IPS-15b (cell line): ENCODE data around the gene USP7.

Experiments
- H3K27me3 ChIP-seq: one replicate; pipeline ENCODE4 v1.6.1; 2013; ENCODE audit warnings: low read length; ENCODE audit not compliant: control insufficient read depth, insufficient read depth
- H3K36me3 ChIP-seq: one replicate; pipeline ENCODE4 v1.6.1; 2013; ENCODE audit warnings: low read length; ENCODE audit not compliant: control insufficient read depth, insufficient read depth
- H3K4me1 ChIP-seq: one replicate; pipeline ENCODE4 v1.6.1; 2013; ENCODE audit warnings: mild to moderate bottlenecking, low read length; ENCODE audit not compliant: control insufficient read depth, insufficient read depth
- H3K4me3 ChIP-seq: one replicate; pipeline ENCODE4 v1.5.1; 2013; ENCODE audit warnings: low read depth, low read length
- H3K9ac ChIP-seq: one replicate; pipeline ENCODE4 v1.6.1; 2013; ENCODE audit warnings: low read depth, mild to moderate bottlenecking, low read length
- H3K9me3 ChIP-seq: one replicate; pipeline ENCODE4 v1.6.1; 2013; ENCODE audit warnings: mild to moderate bottlenecking, low read length; ENCODE audit not compliant: control insufficient read depth, insufficient read depth

The USP7 gene

DNA sequence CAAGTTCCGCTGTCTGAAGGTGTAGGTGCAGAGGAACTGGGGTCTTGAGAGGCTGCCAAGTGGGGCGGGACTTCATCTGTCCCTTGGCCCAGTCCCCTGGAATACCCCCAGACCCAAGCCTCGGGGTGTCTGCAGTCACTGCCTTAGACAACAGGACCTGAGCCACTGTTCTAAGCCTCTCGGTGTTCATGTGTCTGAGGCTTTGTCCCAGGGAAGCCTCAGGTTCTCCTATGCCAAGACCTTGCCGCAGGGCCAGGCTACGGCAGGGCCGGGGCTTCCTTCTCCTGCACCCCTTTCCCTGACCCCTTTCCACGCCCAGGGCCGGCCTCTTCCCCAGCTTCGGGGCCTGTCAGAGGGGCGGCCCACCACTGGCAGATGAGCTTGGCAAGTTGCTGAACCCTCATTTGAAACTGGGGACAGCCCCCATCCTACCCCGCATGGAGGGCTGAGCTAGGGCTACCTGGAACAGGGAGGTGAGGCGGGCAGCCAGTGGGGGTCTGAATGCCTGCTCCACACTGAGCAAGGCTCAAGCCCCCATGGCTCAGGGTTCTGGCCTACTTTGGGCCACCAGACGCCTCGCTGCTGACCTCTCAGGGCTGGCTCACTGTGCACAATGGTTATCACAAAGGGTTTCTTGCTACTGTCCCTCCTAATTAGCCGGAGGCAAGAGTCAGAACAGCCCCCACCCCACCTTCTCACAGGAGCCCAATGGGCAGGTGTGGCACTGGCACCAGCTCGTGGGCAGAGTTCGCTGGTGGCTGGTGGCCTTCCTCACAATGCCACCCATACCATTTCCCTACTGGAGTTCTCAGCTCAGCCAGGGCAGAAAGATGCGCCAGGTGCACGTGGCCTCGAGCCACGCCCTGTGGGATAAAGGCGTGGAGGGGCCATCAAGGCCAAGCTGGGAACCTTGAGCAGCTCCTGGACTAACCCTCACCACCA is 74.5 kb downstream of the USP7 start:
- H3K4me1 ChIP-seq: peaks cover 7% of the 10 kb centered on the region
- no peaks in the 10 kb centered on the region for H3K27me3 ChIP-seq
- H3K9me3 ChIP-seq: no peaks in the 10 kb centered on the region
- peaks cover 39% of the 10 kb centered on the region for H3K36me3 ChIP-seq
- H3K4me3 ChIP-seq: no peak overlapping the region
- H3K9ac ChIP-seq: no peak overlapping the region

DNA sequence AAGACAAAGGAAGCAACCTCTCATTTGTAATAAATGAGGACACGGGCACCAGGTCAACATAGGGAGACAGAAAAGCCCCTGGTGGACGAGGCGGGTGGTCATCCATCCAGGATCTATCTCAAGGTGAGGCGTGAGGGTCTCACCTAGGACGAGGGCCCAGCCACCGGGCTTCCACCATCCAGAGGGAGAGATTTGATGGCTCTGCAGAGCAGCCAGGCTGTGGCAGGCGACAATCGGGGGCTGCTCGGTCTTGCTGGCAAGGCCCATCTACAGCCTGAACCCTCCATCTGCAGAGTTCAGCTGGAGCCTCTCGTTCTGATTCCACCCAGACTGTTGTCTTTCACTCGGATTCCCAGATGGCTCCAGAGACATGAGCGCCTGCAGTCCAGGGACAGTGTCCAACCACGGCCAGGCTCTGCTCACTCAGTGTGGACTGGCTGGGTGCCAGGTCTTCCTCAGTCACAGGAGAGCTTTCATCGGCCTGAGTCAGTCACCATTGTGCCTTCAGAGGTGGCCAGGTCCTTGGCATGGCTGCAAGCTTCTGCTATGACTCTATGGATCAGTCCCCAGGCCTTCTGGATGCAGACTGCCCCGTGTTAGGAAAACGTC is 75.7 kb downstream of the USP7 start:
- Histone ChIP-seq H3K9me3 (no peaks in the 10 kb centered on the region), H3K4me1 (peaks cover 7% of the 10 kb centered on the region), H3K36me3 (peaks cover 29% of the 10 kb centered on the region), H3K9ac (no peak overlapping the region), H3K27me3 (no peaks in the 10 kb centered on the region), H3K4me3 (no peak overlapping the region)

- Histone ChIP-seq H3K9me3 (no peaks in the 10 kb centered on the region), H3K36me3 (peaks cover 29% of the 10 kb centered on the region), H3K27me3 (no peaks in the 10 kb centered on the region), H3K9ac (no peak overlapping the region), H3K4me1 (peaks cover 7% of the 10 kb centered on the region), H3K4me3 (no peak overlapping the region)
Measured at GRCh38 chr16:8887431-8887765, 76.3 kb downstream of the USP7 start.

- Histone ChIP-seq H3K27me3 (no peaks in the 10 kb centered on the region), H3K4me3 (no peak overlapping the region), H3K4me1 (peaks cover 7% of the 10 kb centered on the region), H3K36me3 (peaks cover 27% of the 10 kb centered on the region), H3K9me3 (no peaks in the 10 kb centered on the region), H3K9ac (no peak overlapping the region)
Measured at GRCh38 chr16:8886593-8887430, 76.9 kb downstream of the USP7 start.

- Histone ChIP-seq H3K9ac (no peak overlapping the region), H3K4me1 (peaks cover 7% of the 10 kb centered on the region), H3K36me3 (peaks cover 21% of the 10 kb centered on the region), H3K9me3 (no peaks in the 10 kb centered on the region), H3K27me3 (no peaks in the 10 kb centered on the region), H3K4me3 (no peak overlapping the region)
Measured at GRCh38 chr16:8885674-8886592, 77.8 kb downstream of the USP7 start.

DNA sequence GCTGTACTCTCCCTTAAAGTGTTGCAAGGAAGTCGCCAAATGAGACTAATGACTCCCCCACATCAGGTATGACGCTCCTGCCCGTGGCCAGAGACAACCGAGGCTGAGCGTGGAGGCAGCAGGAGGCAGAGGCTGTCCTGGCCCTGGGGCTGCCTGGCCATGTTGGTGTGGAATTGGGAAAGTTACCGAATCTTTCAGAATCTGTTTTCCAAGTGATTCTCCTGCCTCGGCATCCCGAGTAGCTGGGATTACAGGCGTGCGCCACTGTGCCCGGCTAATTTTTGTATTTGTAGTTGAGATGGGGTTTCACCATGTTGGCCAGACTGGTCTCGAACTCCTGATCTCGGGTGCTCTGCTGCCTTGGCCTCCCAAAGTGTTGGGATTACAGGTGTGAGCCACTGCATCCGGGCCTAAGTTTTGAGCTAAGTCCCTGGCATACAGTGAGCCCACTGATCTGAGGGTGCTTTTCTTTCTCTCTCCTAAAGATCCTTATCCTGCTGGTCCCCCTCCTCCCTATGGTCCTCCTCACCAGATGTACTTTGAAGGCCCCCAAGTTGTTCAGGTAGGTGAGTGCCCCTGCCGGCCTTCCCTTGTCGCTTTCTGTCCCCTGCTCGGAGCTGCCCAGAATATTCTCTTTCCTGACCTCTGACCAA is 80.9 kb downstream of the USP7 start:
- H3K9me3 ChIP-seq: no peaks in the 10 kb centered on the region
- no peaks in the 10 kb centered on the region for H3K27me3 ChIP-seq
- no peak overlapping the region for H3K4me3 ChIP-seq
- H3K36me3 ChIP-seq: peaks cover 7% of the 10 kb centered on the region
- H3K9ac ChIP-seq: no peak overlapping the region
- peaks cover 14% of the 10 kb centered on the region for H3K4me1 ChIP-seq

DNA sequence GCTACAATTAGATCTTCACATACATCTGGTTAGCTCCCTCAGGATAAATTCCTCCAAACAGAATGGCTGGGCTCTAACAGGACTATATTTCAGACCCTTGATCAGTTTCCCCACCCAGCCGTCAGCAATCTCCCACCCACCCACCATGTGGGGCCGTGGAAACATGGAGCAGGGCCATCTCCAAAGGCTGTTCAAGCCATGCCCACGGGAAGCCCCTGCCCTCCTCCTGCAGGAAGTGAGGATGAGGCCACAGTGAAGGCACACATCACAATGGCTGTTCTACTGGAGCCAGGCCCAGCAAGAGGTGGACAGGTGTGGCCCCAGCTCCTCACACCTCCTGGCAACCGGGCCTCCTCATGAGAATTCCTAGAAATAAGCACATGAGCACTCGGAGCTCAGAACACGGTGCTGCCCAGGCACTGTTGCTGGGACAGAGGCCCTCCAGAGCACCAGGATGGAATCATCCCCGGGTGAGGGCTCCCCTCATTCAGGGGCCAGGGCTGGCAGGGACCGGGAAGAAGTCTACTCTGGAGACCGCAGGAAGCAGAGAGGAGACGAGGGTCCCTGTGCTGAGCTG is 81.6 kb downstream of the USP7 start, which contains the start of gene LITAFD:
LITAFD (plus strand) TSS at position 311 of the 577 bp plus-strand sequence. CDS start 2,005 bp downstream, outside the sequence.
- H3K9me3 ChIP-seq: no peaks in the 10 kb centered on the region
- H3K4me3 ChIP-seq: no peak within 1 kb of the TSS
- no peak within 1 kb of the TSS for H3K9ac ChIP-seq

GRCh38 chr16:8880839-8881510 is 82.7 kb downstream of the USP7 start:
- Histone ChIP-seq H3K27me3 (no peaks in the 10 kb centered on the region), H3K9me3 (no peaks in the 10 kb centered on the region), H3K36me3 (no peaks in the 10 kb centered on the region), H3K4me1 (peaks cover 9% of the 10 kb centered on the region), H3K4me3 (no peak overlapping the region), H3K9ac (no peak overlapping the region)

More for the DNA sequence above, 81.6 kb downstream of the USP7 start, which contains the start of gene LITAFD:
- Histone ChIP-seq H3K36me3 (peaks cover 3% of the 10 kb centered on the region), H3K27me3 (no peaks in the 10 kb centered on the region), H3K4me1 (peaks cover 14% of the 10 kb centered on the region)

DNA sequence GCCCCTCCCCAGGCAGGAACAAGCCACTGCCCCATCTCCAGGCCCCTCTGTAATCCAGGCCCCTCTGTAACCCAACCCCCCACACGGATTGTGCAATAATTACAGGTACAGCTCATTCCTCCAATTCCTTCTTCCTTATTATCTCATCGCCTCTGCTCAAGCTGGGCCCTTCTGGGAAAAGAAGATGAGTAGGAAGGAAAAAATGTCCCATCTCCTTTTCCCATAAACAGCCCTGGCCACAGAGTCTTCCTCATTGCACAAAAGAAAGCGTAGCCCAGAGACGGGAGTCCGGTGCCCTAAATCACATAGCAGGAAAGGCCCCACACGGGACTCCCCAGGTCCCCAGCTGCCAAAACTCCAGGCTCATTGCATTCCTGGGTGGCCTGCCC is 85.2 kb downstream of the USP7 start:
- Histone ChIP-seq H3K9ac (no peak overlapping the region), H3K36me3 (no peaks in the 10 kb centered on the region), H3K4me3 (no peak overlapping the region), H3K4me1 (peaks cover 10% of the 10 kb centered on the region), H3K27me3 (no peaks in the 10 kb centered on the region), H3K9me3 (no peaks in the 10 kb centered on the region)

DNA sequence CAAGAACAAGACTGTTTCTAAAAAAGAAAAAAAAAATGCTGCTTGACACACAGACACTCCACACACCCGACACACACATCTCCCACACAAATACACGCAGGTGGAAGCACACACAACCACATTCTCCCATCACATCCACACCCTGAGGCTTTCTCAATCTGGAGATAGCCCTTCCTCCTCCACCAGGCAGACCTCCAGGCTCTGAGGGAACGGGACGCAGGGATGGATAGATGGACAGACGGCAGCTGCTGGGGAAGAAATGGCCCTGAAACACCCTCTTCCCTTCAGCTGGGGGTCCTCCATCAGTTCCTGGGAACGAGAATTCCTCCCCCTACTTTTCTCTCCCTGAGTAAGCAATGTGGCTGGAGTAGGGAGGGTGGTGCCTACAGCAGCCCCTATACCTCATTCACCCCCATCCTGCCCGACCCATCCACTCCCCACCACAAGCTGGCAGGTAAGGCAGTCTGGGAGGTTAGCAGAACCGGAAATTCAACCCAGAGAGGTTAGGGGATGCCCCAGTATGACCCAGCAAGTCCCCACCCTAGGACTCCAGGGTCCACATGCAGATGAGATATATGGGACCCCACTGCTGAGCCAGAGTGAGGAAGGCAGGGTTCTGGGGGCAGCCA is 85.7 kb downstream of the USP7 start:
- no peak overlapping the region for H3K4me3 ChIP-seq
- no peaks in the 10 kb centered on the region for H3K9me3 ChIP-seq
- no peak overlapping the region for H3K9ac ChIP-seq
- peaks cover 10% of the 10 kb centered on the region for H3K4me1 ChIP-seq
- no peaks in the 10 kb centered on the region for H3K27me3 ChIP-seq
- no peaks in the 10 kb centered on the region for H3K36me3 ChIP-seq
